Activated naive CD8-positive, alpha-beta T cell treated with anti-CD3 and anti-CD28 coated beads, Interleukin-2, amount 50 U/mL, for 16 hours (primary cell): ENCODE data around the gene CNOT11.
A peak's percentile ranks its signal among the peaks of the same experiment; 100 is the strongest.
"Not testable (repeated sequence)": the region's sequence is repeated elsewhere in the genome, so short reads cannot be mapped to it uniquely, and the experiment has no call there.

ENCODE experiments used
- DNase-seq: peaks from one replicate; pipeline ENCODE4 v3.0.0-alpha.2; 2020; ENCODE audit warnings: low read depth, low spot score

CNOT11 gene

DNA sequence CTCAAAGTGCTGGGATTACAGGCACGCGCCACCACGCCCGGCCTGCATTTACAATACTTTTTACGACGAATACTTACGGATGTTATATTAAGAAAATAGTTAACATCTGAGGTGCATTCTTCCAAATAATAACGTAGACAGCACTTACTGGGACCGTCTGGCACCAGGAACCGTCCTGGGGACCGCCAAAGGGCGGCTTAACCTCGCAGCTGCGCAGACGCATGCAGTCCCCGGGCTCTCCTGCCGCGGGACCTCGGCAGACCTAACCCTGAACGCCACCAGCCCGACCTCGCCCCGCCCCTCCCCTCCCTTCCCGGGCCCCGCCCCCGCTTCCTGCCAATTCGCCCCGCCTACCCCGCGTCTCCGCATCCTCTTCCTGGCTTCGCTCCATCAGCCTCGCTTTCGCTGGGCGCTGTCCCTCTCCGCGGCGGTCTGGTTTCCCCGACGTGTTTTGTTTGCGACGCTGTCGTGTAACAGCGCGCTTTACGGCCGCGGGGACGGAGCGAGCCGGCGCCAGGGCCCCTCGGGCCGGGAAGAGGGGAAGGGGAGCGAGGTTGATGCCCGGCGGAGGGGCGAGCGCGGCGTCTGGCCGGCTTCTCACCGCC, at the start of gene CNOT11:
CNOT11 (plus strand) TSS at position 479 of the 605 bp plus-strand sequence; CDS start at position 558, 79 bp downstream.
- DNase-seq = peak; percentile 97

DNA sequence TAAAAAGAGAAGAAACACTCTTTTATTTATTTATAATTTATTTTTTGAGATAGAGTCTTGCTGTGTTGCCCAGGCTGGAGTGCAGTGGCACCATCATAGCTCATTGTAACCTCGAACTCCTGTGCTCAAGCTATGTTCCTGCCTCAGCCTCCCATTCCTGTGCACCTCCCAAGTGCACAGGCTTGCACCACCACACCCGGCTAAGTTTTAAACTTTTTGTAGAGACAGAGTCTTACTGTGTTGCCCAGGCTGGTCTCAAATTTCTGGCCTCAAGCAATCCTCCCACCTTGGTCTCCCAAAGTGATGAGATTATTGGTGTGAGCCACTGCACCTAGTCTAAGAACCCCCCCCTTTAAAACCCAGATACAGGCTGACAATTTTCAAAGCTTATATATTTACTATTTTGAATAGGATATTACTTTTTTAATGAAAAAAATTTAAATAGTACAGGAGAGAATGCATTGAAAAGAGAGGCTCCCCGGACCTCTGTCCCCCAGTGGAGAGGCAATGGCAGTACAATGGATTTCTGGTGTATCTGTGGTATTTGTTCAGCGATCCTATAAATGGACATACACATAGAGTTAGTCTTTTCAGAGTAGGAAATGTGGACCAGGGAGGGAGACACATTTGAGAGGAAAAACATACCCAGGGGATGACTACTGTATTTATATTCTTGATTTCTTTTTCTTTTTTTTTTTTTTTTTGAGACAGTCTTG, 48.1 kb upstream of the CNOT11 start:
- DNase-seq = no peak

DNA sequence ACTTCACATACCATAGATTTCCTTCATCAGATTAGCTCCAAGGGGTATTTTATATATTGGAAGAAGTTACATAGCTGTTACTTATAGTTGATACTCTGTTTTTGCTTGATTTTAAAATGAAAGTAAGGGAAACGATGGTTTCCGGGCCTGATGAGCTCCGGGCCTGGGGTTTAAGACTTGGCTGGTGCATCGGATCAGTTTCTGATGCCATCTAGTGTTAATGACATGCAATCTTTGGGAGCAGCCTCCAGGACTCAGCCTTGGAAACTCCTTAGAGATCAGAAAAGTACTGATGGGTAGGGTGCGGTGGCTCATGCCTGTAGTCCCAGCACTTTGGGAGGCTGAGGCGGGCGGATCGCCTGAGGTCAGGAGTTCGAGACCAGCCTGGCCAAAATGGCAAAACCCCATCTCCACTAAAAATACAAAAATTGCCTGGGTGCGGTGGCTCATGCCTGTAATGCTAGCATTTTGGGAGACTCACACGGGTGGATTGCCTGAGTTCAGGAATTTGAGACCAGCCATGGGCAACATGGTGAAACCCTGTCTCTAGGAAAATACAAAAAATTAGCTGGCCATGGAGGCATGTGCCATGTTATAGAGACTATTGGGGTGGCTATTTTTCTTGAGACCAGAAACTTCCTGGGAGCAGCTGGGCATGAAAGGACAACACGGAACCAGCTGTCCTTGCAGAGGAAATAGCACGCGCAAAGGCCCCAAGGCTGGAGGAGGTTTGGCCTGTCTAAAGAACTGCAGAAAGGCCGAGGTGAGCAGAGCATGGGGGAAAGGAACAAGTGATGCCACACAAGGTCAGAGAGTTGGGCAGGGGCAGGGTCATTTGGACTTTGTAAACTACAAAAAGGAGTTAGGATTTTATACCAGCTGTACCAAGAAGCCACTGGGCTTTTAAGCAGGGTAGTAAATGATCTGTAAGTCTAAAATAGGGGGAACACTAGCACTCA, 46.9 kb upstream of the CNOT11 start:
- no peak for DNase-seq

DNA sequence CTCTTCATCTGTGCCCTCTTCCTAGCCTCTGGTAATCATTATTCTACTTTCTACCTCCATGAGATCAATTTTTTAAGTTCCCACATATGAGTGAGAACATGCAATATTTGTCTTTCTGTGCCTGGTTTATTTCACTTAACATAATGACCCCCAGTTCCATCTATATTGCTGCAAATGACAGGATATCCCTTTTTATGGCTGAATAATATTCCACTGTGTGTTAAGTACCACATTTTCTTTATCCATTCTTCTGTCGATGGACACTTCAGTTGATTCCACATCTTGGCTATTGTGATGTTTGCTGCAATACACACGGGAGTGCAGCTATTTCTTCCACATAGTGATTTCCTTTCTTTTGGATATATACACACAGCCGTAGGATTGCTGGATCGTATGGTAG, 43.9 kb upstream of the CNOT11 start:
- DNase-seq = no peak

DNA sequence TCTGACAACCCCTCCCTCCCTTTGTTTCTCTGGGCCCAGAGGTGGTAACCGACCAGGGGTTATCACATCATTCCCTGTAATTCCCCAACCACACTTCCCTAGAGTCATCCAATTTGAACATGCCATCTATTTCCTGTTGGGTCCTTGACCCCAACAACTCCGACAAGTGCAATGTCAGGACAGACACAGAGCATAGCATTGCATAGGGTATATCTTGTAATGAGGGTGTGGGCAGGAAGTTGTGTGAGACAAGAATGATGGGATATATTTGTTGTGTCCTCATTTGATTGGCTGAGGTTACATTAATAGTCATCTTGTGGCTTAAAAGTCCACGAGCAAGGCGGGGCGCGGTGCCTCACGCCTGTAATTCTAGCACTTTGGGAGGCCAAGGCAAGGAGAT, 33.4 kb upstream of the CNOT11 start:
- no peak for DNase-seq

DNA sequence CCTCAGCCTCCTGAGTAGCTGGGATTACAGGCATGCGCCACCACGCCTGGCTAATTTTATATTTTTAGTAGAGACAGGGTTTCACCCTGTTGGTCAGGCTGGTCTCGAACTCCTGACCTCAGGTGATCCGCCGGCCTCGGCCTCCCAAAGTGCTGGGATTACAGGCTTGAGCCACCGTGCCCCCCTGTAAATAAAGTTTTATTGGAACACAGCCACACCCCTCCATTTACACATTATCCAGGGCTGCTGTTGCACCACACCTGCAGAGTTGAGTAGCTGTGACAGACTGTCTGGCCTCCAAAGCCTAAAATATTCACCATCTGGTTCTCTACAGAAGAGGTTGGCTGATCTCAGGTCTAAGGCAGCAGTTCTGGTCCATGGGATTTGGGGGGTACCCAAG, 32.6 kb upstream of the CNOT11 start:
- DNase-seq = not testable (repeated sequence)

DNA sequence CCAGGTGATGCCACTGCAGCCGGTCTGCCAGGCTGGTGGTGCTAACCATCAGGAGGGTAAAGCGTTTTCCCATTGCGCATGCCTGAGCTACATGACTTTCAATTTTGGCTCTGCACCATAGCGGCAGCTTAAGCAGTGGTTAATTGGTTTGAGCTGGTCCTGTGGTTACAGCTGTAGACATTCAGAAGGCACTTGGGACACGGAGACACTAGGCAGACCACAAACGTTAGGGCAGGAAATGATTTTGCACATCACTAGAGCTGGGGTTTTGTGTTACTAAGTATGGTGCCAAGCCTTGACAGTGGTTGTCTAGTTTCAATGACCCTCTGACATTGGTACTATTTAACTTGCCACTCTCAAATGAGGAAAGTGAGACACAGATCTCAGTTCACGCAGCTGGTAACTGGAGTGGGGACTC, 28.9 kb upstream of the CNOT11 start:
- no peak for DNase-seq

DNA sequence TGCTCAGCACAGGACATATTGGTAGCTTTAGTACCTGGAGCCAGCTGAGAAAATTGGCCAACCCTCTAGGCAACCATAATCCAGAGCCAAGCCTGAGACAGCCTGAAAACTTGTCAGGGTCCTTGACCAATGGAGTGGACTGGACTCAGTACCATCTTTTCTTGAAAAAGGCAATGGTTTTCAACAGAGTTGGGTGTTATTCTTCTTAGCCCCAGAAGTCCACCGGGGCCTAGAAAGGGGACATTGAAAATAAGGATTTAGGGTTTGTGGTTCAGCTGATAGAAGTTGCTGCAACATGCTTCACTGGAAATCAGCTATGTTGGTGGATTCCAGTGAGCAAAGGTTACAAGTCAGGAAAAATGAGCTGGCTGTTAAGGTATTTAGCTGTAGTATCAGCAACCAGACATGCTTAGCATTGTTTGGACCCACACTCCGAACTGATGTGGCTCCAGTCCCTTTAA, 22.1 kb upstream of the CNOT11 start:
- no peak for DNase-seq

DNA sequence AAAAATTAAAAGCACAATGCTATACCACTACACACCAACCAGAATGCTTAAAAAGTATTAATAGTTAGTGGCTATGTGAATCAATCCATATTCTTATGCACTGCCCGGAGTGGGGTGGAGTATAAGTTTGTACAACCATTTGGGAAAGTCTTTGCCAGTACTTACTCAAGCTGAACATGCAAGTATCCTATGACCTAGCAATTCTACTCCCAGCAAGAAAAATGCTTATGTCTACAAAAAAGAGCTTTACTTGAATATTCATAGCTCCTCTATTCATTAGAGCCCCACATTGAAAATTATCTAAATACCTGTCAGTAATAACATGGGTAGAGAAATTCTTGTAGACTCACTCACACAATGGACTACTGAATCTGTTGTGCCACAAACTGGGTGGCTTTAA, 21.4 kb upstream of the CNOT11 start:
- DNase-seq = no peak

DNA sequence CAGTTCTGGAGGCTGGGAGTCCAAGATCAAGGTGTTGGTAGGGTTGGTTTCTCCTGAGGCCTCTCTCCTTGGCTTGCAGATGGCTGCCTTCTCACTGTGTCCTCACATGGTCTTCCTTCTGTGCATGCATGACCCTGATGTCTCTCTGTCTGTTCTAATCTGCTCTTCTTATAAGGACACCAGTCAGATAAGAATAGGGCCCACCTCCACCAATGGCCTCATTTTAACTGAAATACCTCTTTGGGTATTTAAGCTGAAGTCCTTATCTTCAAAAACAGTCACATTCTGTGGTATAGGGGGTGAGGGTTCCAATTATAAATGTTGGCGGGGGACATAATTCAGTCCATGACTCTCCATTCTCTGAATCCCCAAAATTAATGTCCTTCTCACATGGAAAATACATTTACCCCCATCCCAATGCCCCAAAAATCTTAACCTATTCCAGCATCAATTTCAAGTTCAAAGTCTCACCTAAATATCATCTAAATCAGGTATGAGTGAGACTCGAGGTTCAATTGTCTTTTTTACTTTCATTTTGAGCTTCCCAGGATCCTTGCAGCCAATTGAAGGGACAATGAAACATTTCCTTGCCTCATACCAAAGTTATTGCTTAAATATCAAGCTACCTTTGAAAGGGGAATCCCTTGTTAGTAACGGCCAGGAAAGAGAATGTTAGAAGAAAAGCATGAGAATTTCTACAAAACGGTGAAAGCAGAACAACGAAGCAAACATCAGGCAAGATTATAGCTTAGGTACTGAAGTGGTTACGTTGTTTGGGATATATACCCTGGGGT, 20.6 kb upstream of the CNOT11 start:
- DNase-seq = no peak

DNA sequence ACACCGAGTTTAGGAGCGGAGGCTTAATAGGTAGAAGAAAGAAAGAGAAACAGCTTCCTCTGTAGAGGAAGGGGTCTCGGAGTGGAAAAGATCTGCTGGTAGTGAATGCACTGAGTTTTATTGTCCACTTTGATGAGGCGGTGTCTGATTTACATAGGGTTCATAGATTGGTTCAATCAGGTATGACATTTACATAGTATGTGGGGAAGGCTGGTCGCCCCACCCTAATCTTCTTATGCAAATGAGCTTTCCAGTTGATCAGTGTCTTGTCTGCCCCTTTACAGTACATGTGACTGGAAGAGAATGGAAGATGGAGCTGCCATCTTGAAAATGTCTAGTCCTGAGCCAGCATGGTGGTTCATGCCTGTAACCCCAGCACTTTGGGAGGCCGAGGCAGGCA, 19.9 kb upstream of the CNOT11 start:
- DNase-seq = no peak

DNA sequence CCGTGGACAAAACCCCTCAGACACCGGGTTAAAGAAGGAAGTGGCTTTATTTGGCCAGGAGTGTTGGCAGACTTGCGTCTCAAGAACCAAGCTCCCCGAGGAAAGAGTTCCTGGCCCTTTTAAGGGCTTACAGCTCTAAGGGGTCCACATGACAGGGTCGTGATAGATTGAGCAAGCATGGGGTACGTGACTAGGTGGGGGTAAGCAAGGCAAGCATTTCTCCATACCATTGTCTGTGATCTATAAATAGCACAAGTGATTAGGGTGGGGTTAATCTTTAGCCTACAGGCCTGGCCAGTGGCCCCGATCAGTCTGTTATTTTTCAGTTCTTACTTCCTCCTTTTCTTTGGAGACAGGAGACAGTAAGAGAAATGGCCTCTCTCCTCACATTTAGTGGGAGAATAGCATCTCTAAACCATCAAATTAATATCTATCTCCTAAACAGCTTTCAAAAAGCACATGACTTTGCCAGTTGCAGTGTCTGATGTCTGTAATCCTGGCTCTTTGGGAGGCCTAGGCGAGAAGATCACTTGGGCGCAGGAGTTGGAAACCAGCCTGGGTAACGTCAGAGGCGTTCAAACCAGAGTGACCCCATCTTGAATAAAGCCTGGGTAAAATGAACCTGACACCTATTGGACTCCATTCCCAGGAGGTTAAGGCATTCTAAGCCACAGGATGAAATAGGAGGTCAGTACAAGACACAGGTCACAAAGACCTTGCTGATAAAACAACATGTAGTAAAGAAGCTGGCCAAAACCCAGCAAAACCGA, 18.3 kb upstream of the CNOT11 start:
- DNase-seq = no peak

DNA sequence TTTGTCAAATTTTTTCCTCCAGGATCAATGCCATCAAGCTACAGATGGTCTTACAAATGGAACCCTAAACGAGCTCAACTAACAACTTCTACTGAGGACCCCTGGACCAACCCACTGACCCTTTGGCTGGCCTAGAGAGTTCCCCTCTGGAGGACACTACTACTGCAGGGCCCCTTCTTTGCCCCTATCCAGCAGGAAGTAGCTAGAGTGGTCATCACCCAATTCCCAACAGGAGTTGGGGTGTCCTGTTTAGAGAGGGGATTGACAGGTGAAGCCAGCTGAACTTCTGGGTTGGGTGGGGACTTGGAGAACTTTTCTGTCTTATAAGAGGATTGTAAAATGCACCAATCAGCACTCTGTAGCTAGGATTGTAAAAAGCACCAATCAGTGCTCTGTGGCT, 16.7 kb upstream of the CNOT11 start:
- DNase-seq = not testable (repeated sequence)

DNA sequence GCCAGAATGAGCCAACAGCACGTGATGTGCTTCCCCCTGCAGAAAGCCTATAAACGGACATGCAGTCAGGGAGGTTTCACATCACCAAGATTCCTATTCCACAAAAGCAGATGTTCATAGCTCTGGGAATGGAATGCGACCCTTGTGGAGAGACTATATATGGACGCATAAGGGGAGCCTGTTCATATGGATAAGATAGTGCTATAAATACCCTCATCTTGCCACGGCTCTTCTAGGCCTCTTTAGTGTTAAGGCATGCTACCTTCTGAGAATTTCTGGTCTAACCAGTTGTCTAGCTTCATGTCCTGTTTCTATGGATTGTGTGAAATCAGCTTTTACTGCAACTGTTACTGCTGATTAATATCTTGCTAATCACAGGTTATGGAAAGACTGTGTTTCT, 14.7 kb upstream of the CNOT11 start:
- DNase-seq = not testable (repeated sequence)

DNA sequence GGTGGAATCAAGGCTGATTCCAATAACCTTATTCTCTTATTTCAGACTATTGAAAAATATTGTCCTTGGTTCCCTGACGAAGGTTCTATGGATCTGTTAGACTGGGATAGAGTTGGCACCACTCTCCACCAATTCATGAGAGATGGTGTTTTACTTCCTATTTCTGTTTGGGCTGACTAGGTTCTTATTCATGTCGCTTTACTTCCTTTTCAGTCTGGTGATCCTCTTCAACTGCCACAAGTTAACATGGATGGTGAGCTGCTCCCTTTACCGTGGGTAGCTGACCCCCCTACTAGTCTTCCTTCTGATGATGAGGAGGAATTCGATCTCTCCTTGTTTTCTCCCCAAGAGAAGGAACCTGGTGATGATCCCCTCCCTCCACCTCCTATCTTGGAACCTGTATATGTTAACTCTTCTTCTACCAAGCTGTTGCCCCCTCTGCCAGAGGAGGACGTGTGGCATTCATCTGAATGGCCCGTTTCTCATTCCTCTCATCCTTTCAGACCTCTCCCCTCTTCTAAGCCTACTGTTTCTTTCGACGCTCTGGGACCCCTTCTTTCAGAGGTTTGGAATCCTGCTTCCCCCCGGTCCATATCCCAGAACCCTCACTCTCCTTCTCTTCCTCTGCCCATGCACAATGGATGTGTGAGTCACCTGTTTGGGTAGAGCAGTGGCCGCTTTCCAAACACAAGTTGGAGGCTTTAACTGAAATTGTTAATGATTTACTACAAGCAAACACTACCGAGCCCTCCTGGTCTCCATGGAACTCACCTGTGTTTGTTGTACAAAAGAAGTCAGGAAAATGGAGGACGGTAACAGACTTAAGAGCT, 13.5 kb upstream of the CNOT11 start:
- no peak for DNase-seq

DNA sequence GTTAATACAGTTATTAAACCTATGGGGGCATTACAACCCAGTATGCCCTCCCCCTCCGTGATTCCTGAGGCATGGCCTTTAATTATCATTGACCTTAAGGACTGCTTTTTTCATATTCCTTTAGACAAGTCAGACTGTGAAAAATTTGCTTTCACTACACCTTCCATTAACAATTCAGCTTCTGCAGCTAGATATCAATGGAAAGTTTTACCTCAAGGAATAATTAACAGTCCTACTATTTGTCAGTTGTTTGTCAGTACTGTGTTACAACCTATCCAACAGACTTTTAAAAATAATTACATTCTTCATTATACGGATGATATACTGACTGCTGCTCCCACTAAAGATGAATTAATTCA, 12.9 kb upstream of the CNOT11 start:
- not testable (repeated sequence) for DNase-seq

DNA sequence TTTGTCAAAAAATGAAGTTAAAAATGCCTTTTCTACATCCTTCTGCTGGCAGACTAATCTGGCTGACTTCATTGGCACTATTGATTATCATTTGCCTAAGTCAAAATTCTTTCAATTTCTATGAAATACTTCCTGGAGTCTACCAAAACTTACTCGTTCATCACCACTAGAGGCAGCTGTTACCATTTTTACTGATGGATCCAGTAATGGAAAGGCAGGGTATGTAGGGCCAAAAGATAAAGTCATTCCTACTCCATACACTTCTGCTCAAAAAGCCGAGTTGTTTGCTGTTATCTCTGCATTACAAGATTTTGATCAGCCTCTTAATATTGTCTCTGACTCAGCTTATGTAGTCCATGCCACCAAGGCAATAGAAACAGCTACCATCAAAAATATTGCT, 12.0 kb upstream of the CNOT11 start:
- not testable (repeated sequence) for DNase-seq

DNA sequence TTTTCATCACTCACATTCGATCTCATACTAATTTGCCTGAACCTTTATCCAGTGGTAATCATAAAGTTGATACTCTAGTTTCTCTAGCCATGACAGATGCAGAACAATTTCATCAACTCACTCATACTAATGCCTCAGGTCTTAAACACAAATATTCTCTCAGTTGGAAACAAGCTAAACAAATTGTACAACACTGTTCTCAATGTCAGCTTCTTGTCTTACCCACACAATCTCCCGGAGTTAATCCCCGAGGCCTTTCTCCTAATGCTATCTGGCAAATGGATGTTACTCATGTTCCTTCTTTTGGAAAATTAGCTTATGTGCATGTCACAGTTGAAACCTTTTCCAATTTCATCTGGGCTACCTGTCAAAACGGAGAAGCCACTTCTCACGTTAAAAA, 11.5 kb upstream of the CNOT11 start:
- DNase-seq = no peak

DNA sequence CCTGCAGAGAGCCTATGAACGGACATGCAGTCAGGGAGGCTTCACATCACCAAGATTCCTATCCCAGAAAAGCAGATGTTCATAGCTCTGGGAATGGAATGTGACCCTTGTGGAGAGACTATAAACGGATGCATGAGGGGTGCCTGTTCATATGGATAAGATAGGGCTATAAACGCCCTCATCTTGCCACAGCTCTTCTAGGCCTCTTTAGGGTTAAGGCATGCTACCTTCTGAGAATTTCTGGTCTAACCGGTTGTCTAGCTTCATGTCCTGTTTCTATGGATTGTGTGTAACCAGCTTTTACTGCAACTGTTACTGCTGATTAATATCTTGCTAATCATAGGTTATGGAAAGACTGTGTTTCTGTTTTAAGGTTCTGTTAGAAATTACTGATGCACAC, 8.3 kb upstream of the CNOT11 start:
- DNase-seq = not testable (repeated sequence)

DNA sequence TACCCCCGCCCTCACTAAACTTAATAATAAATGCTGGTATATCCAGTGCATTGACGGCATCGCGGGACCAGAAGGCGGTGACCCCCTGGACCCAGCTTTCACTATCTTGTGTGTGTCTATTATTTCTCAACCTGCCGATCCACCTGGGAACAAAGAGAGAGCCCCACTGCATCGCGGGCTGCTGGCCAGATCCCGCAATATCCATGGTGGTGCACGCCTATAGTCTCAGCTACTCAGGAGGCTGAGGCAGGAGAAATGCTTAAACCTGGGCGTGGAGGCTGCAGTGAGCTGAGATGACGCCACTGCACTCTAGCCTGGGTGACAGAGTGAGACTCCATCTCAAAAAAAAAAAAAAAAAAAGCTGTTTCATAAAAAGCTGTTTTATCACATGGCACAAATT, 7.8 kb upstream of the CNOT11 start:
- not testable (repeated sequence) for DNase-seq
